CD14-positive monocyte (primary cell): ENCODE results near the gene ACTG1. TPM values are rescaled to one million over a fixed set of nuclear protein-coding genes. Genes with fewer than 3 reads are reported as not detected.

ENCODE experiments used
- DNase-seq, 3 donors: peaks; one replicate each; pipeline ENCODE4 v3.0.0-alpha.2; 2011 to 2022
- H2AFZ ChIP-seq: 2 replicates; pipeline ENCODE4 v1.6.0; 2012; ENCODE audit warnings: mild to moderate bottlenecking, low read depth, low read length, inconsistent platforms; ENCODE audit not compliant: insufficient read depth, poor library complexity, severe bottlenecking
- H3K27ac ChIP-seq, 2 donors: 1 replicate in 1 of 2; 2 replicates in 1 of 2; pipeline ENCODE4 v1.5.1; 2012 to 2013; ENCODE audit warnings: low read length in 2 of 2, control low read depth in 1 of 2, inconsistent platforms in 1 of 2, low read depth in 1 of 2, mild to moderate bottlenecking in 1 of 2
- H3K27me3 ChIP-seq, 2 donors: one replicate each; pipeline versions ENCODE4 v1.6.0 to v1.6.1; 2011 to 2013; ENCODE audit warnings: low read length in 2 of 2; ENCODE audit not compliant: control insufficient read depth in 2 of 2, insufficient read depth in 2 of 2
- H3K36me3 ChIP-seq, 2 donors: replicated peaks in 1 of 2; 1 replicate in 1 of 2; 2 replicates in 1 of 2; pipeline versions ENCODE4 v1.5.1 to v1.6.1; 2012 to 2013; ENCODE audit warnings: low read length in 2 of 2, control low read depth in 1 of 2, inconsistent platforms in 1 of 2, mild to moderate bottlenecking in 1 of 2; ENCODE audit not compliant: insufficient read depth in 2 of 2, control insufficient read depth in 1 of 2
- H3K4me1 ChIP-seq, 2 donors: 1 replicate in 1 of 2; 2 replicates in 1 of 2; pipeline versions ENCODE4 v1.5.1 to v1.6.1; 2012 to 2013; ENCODE audit warnings: low read length in 2 of 2, control low read depth in 1 of 2, inconsistent platforms in 1 of 2, mild to moderate bottlenecking in 1 of 2, moderate library complexity in 1 of 2; ENCODE audit not compliant: insufficient read depth in 2 of 2, control insufficient read depth in 1 of 2
- H3K4me2 ChIP-seq: replicated peaks from 2 replicates; pipeline ENCODE3; 2012; ENCODE audit warnings: low read length, moderate library complexity, mild to moderate bottlenecking; ENCODE audit not compliant: poor library complexity, severe bottlenecking; ENCODE audit errors: extremely low read depth
- H3K4me3 ChIP-seq, 3 experiments: fragments of 200-600 bp in 1 of 3; sonication (generic) in 1 of 3; replicated peaks in 1 of 3; 1 replicate in 2 of 3; 2 replicates in 1 of 3; pipeline ENCODE4 v1.5.1; 2011 to 2013; ENCODE audit warnings: low read length in 3 of 3, mild to moderate bottlenecking in 3 of 3, control low read depth in 2 of 3, low read depth in 2 of 3, inconsistent platforms in 1 of 3, moderate library complexity in 1 of 3
- H3K79me2 ChIP-seq: 2 replicates; pipeline ENCODE4 v1.6.0; 2012; ENCODE audit warnings: mild to moderate bottlenecking, control low read depth, inconsistent platforms, low read length, moderate library complexity; ENCODE audit not compliant: insufficient read depth
- H3K9ac ChIP-seq: 2 replicates; pipeline ENCODE4 v1.6.0; 2017; ENCODE audit warnings: low read length, mild to moderate bottlenecking; ENCODE audit not compliant: insufficient read depth, poor library complexity, severe bottlenecking
- H3K9me3 ChIP-seq, 2 donors: replicated peaks in 1 of 2; 1 replicate in 1 of 2; 2 replicates in 1 of 2; pipeline versions ENCODE4 v1.5.1 to v1.6.1; 2012 to 2013; ENCODE audit warnings: low read length in 2 of 2, control low read depth in 1 of 2; ENCODE audit not compliant: control insufficient read depth in 1 of 2, insufficient read depth in 1 of 2
- H4K20me1 ChIP-seq: 2 replicates; pipeline ENCODE4 v1.6.0; 2012; ENCODE audit warnings: mild to moderate bottlenecking, low read length, control low read depth, moderate library complexity; ENCODE audit not compliant: insufficient read depth
- H3K27ac Mint-ChIP-seq, 7 donors: one replicate each; pipeline ENCODE4 v1.8.0; 2020; ENCODE audit warnings: mild to moderate bottlenecking in 7 of 7, mixed read lengths in 7 of 7, moderate library complexity in 6 of 7, inconsistent platforms in 2 of 7
- H3K27me3 Mint-ChIP-seq, 3 donors: one replicate each; pipeline ENCODE4 v1.8.0; 2021 to 2022; ENCODE audit warnings: low read depth in 3 of 3, mild to moderate bottlenecking in 3 of 3, mixed read lengths in 3 of 3, moderate library complexity in 3 of 3, inconsistent platforms in 1 of 3
- H3K36me3 Mint-ChIP-seq, 2 donors: one replicate each; pipeline ENCODE4 v1.8.0; 2020; ENCODE audit warnings: mixed read lengths in 2 of 2, inconsistent platforms in 1 of 2, mild to moderate bottlenecking in 1 of 2
- H3K4me1 Mint-ChIP-seq: one replicate; pipeline ENCODE4 v1.8.0; 2020; ENCODE audit warnings: mild to moderate bottlenecking, mixed read lengths
- H3K4me3 Mint-ChIP-seq, 2 donors: one replicate each; pipeline ENCODE4 v1.8.0; 2020; ENCODE audit warnings: mild to moderate bottlenecking in 2 of 2, mixed read lengths in 2 of 2, moderate library complexity in 1 of 2
- H3K9me3 Mint-ChIP-seq, 7 donors: one replicate each; pipeline ENCODE4 v1.8.0; 2020 to 2022; ENCODE audit warnings: mixed read lengths in 7 of 7, mild to moderate bottlenecking in 6 of 7, moderate library complexity in 6 of 7, inconsistent platforms in 2 of 7
- WGBS: methylation state at CpG from one replicate; pipeline ENCODE4 v1.1.5; 2013; ENCODE audit warnings: missing lambda C conversion rate; ENCODE audit not compliant: insufficient coverage; 5-methylcytosine and 5-hydroxymethylcytosine counted together
- intact Hi-C, 2 donors: fragments of 100-400 bp; cut with micrococcal nuclease; formaldehyde crosslinking; loops; one replicate each; pipeline versions ENCODE4 v1.15.0 to v1.15.1; 2023
- polyA plus RNA-seq, 3 donors: library from polyadenylated mRNA; depleted of rRNA in 1 of 3; unstranded in 2 of 3; stranded (reverse) in 1 of 3; fragments of 300-500 nt in 2 of 3; fragments of >200 nt in 1 of 3; fragmentation: Illumina TruSeq in 2 of 3; gene quantifications; 1 replicate in 2 of 3; 2 replicates in 1 of 3; pipeline ENCODE4 v1.2.3, GENCODE V29; 2012 to 2021
- TF ChIP-seq, protein P1 (sequence below): fragments of 200-600 bp; IDR thresholded peaks from one replicate; pipeline ENCODE4 v1.8.0; 2022; ENCODE audit warnings: antibody characterized with exemption, mild to moderate bottlenecking

The ACTG1 gene
- polyA plus RNA-seq, 3 donors: 1,133 to 3,195 (median 1,620) TPM

DNA sequence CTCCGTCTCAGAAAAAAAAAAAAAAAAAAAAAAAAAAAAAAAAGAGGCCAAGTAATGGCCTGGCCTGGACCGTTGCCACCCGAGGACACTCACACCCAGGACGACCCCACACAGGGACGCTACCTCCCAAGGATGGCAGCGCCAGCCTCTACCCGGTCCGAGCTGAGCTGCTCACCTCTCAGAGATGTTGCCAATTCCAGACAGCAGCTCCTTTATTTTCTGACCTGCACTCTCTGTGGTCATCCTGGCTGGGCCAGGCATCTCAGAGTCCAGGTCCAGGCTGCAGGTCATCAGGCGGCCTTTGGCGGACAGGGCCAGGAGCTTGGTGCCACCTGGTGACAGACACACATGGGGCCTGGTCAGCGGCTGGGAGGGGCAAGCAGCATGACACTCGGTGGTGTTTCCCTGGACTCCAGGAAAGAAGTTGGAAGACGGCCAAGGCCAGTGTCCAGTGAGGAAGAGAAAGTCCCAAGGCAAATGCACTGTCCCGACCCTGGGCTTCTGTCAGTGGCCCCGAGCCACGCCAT is 36.5 kb upstream of the ACTG1 start:
- peaks cover 22% of the 10 kb centered on the region for H3K4me1 Mint-ChIP-seq

DNA sequence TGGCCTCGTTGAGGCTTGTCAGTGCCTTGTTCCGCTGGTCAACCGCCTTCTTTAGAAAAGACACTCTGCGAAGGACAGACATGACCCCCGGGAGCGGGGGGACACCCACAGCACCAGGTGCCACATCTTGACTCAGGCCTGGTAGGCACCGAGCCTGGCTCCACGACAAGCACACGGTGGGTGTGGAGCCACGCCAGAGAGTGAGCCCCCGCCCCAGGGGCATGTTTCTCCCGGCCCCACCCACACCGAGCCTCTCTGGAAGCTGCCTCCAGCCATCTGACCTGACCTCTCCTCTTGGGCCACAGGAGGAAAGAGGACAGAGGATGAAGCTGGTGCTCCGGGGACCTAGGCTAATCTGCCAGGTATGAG is 35.0 kb upstream of the ACTG1 start:
- Mint-ChIP-seq H3K36me3 (peaks cover 48 to 85% of the 10 kb centered on the region in 2 donors), H3K9me3 (peaks cover 0 to 2% (median 0%) of the 10 kb centered on the region in 7 donors), H3K27ac (no peak overlapping the region), H3K4me3 (no peak overlapping the region), H3K4me1 (peaks cover 11% of the 10 kb centered on the region), H3K27me3 (peaks cover 0 to 1% (median 0%) of the 10 kb centered on the region in 3 donors)
- Histone ChIP-seq H3K4me3 (no peak overlapping the region), H2AFZ (no peak overlapping the region), H3K79me2 (peaks cover 32% of the 10 kb centered on the region), H3K9ac (no peak overlapping the region), H3K36me3 (peaks cover 72 to 77% of the 10 kb centered on the region in 2 donors), H3K9me3 (no peaks in the 10 kb centered on the region), H3K27me3 (no peaks in the 10 kb centered on the region), H3K4me1 (peaks cover 11 to 14% of the 10 kb centered on the region in 2 donors), H3K4me2 (no peak overlapping the region), H3K27ac (no peak overlapping the region), H4K20me1 (peaks cover 15% of the 10 kb centered on the region)
- DNase-seq: no peak
- WGBS: 96% methylated on average over 14 of the region's 14 CpGs
- TF ChIP-seq, protein P1, sequence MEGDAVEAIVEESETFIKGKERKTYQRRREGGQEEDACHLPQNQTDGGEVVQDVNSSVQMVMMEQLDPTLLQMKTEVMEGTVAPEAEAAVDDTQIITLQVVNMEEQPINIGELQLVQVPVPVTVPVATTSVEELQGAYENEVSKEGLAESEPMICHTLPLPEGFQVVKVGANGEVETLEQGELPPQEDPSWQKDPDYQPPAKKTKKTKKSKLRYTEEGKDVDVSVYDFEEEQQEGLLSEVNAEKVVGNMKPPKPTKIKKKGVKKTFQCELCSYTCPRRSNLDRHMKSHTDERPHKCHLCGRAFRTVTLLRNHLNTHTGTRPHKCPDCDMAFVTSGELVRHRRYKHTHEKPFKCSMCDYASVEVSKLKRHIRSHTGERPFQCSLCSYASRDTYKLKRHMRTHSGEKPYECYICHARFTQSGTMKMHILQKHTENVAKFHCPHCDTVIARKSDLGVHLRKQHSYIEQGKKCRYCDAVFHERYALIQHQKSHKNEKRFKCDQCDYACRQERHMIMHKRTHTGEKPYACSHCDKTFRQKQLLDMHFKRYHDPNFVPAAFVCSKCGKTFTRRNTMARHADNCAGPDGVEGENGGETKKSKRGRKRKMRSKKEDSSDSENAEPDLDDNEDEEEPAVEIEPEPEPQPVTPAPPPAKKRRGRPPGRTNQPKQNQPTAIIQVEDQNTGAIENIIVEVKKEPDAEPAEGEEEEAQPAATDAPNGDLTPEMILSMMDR: no peak
- intact Hi-C loops: no loop called here

More for the DNA sequence above, 36.5 kb upstream of the ACTG1 start:
- Mint-ChIP-seq H3K4me3 (peak overlapping the region in 1 of 2 donors; percentile 48), H3K27me3 (peaks cover 0 to 1% (median 0%) of the 10 kb centered on the region in 3 donors), H3K36me3 (peaks cover 37 to 70% of the 10 kb centered on the region in 2 donors), H3K27ac (peak overlapping the region in 1 of 7 donors; percentile 37), H3K9me3 (peaks cover 0 to 2% (median 0%) of the 10 kb centered on the region in 7 donors)
- H3K4me1 ChIP-seq: peaks cover 23 to 29% of the 10 kb centered on the region in 2 donors
- no peaks in the 10 kb centered on the region for H3K9me3 ChIP-seq
- H3K4me2 ChIP-seq: no peak overlapping the region
- no peak overlapping the region for H2AFZ ChIP-seq
- peaks cover 42% of the 10 kb centered on the region for H3K79me2 ChIP-seq
- intact Hi-C loops: no loop called here
- peaks cover 23% of the 10 kb centered on the region for H4K20me1 ChIP-seq
- TF ChIP-seq, protein P1: no peak
- no peak for DNase-seq
- 97% methylated on average over 16 of the region's 16 CpGs for WGBS
- H3K36me3 ChIP-seq: peaks cover 58 to 62% of the 10 kb centered on the region in 2 donors
- no peak overlapping the region for H3K27ac ChIP-seq
- no peak overlapping the region for H3K9ac ChIP-seq
- H3K27me3 ChIP-seq: no peaks in the 10 kb centered on the region
- no peak overlapping the region for H3K4me3 ChIP-seq
